GM21367 (cell line): Measurements from ENCODE around the gene USP17L17.
"Not testable (repeated sequence)": the region's sequence is repeated elsewhere in the genome, so short reads cannot be mapped to it uniquely, and the experiment has no call there.

ENCODE experiments used
- ATAC-seq: cut with Tn5 transposase; IDR thresholded peaks from one replicate; pipeline ENCODE4 v1.9.1; 2021; ENCODE audit not compliant: unreplicated experiment

USP17L17 gene, protein sequence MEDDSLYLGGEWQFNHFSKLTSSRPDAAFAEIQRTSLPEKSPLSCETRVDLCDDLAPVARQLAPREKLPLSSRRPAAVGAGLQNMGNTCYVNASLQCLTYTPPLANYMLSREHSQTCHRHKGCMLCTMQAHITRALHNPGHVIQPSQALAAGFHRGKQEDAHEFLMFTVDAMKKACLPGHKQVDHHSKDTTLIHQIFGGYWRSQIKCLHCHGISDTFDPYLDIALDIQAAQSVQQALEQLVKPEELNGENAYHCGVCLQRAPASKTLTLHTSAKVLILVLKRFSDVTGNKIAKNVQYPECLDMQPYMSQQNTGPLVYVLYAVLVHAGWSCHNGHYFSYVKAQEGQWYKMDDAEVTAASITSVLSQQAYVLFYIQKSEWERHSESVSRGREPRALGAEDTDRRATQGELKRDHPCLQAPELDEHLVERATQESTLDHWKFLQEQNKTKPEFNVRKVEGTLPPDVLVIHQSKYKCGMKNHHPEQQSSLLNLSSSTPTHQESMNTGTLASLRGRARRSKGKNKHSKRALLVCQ

DNA sequence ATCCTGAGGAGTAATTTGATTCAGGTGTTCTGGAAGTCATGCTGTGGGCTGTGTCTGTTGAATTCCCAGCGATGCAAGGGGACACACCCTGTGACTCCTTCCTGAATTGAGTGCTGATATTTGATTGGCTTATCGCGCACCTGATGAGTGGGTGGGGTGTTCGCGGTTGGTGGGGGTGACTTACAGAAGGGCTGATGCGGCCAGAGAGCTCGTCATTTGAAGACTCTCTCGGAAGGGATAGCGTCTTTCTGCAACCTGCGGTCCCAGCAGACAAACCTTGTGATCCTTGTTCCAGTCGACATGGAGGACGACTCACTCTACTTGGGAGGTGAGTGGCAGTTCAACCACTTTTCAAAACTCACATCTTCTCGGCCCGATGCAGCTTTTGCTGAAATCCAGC is at the start of gene USP17L17:
Gene USP17L17, plus strand, starts transcription at position 301 of the 400 bp plus-strand sequence. Its CDS starts 0 bp downstream, at position 301.
- not testable (repeated sequence) for ATAC-seq

DNA sequence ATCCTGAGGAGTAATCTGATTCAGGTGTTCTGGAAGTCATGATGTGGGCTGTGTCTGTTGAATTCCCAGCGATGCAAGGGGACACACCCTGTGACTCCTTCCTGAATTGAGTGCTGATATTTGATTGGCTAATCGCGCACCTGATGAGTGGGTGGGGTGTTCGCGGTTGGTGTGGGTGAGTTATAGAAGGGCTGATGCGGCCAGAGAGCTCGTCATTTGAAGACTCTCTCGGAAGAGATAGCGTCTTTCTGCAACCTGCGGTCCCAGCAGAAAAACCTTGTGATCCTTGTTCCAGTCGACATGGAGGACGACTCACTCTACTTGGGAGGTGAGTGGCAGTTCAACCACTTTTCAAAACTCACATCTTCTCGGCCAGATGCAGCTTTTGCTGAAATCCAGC is 33.3 kb upstream of the USP17L17 start, which contains the start of gene USP17L10:
Gene USP17L10, plus strand, starts transcription at position 301 of the 400 bp plus-strand sequence. Its CDS starts 0 bp downstream, at position 301.
- not testable (repeated sequence) for ATAC-seq

DNA sequence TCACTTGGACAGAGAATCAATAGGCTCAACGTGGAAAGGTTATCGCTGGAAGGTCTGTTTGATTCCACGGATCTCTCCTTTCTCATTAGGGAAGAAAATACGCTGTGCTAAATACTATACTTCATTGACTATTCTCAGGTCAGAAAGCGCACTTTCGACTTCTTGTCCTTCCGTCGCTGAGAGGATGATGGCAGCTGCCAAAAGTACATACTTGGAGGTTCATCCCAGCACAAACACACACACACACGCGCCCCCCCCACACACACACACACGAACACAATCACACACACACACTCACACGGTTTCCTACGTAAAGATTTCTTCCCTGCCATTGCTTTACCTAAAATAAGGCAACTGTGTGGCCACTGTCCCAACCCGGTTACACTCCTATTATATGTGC is 29.0 kb upstream of the USP17L17 start:
- not testable (repeated sequence) for ATAC-seq

DNA sequence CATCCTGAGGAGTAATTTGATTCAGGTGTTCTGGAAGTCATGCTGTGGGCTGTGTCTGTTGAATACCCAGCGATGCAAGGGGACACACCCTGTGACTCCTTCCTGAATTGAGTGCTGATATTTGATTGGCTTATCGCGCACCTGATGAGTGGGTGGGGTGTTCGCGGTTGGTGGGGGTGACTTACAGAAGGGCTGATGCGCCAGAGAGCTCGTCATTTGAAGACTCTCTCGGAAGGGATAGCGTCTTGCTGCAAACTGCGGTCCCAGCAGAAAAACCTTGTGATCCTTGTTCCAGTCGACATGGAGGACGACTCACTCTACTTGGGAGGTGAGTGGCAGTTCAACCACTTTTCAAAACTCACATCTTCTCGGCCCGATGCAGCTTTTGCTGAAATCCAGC is 28.6 kb upstream of the USP17L17 start, which contains the start of gene USP17L11:
Gene USP17L11, plus strand, starts transcription at position 301 of the 400 bp plus-strand sequence. Its CDS starts 0 bp downstream, at position 301.
- ATAC-seq: not testable (repeated sequence)

DNA sequence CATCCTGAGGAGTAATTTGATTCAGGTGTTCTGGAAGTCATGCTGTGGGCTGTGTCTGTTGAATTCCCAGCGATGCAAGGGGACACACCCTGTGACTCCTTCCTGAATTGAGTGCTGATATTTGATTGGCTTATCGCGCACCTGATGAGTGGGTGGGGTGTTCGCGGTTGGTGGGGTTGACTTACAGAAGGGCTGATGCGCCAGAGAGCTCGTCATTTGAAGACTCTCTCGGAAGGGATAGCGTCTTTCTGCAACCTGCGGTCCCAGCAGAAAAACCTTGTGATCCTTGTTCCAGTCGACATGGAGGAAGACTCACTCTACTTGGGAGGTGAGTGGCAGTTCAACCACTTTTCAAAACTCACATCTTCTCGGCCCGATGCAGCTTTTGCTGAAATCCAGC is 23.8 kb upstream of the USP17L17 start, which contains the start of gene USP17L12:
Gene USP17L12, plus strand, starts transcription at position 301 of the 400 bp plus-strand sequence. Its CDS starts 0 bp downstream, at position 301.
- not testable (repeated sequence) for ATAC-seq

DNA sequence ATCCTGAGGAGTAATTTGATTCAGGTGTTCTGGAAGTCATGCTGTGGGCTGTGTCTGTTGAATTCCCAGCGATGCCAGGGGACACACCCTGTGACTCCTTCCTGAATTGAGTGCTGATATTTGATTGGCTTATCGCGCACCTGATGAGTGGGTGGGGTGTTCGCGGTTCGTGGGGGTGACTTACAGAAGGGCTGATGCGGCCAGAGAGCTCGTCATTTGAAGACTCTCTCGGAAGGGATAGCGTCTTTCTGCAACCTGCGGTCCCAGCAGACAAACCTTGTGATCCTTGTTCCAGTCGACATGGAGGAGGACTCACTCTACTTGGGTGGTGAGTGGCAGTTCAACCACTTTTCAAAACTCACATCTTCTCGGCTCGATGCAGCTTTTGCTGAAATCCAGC is 19.1 kb upstream of the USP17L17 start, which contains the start of gene USP17L13:
Gene USP17L13, plus strand, starts transcription at position 301 of the 400 bp plus-strand sequence. Its CDS starts 0 bp downstream, at position 301.
- not testable (repeated sequence) for ATAC-seq

DNA sequence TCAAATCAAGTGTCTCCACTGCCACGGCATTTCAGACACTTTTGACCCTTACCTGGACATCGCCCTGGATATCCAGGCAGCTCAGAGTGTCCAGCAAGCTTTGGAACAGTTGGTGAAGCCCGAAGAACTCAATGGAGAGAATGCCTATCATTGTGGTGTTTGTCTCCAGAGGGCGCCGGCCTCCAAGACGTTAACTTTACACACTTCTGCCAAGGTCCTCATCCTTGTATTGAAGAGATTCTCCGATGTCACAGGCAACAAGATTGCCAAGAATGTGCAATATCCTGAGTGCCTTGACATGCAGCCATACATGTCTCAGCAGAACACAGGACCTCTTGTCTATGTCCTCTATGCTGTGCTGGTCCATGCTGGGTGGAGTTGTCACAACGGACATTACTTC is 13.4 kb upstream of the USP17L17 start:
- not testable (repeated sequence) for ATAC-seq

DNA sequence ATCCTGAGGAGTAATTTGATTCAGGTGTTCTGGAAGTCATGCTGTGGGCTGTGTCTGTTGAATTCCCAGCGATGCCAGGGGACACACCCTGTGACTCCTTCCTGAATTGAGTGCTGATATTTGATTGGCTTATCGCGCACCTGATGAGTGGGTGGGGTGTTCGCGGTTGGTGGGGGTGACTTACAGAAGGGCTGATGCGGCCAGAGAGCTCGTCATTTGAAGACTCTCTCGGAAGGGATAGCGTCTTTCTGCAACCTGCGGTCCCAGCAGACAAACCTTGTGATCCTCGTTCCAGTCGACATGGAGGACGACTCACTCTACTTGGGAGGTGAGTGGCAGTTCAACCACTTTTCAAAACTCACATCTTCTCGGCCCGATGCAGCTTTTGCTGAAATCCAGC is 9.6 kb upstream of the USP17L17 start, which contains the start of gene USP17L15:
Gene USP17L15, plus strand, starts transcription at position 301 of the 400 bp plus-strand sequence. Its CDS starts 0 bp downstream, at position 301.
- ATAC-seq: not testable (repeated sequence)

DNA sequence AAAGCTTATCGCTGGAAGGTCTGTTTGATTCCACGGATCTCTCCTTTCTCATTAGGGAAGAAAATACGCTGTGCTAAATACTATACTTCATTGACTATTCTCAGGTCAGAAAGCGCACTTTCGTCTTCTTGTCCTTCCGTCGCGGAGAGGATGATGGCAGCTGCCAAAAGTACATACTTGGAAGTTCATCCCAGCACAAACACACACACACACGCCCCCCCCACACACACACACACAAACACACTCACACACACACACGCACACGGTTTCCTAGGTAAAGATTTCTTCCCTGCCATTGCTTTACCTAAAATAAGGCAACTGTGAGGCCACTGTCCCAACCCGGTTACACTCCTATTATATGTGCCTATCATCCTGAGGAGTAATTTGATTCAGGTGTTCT is 5.2 kb upstream of the USP17L17 start:
- ATAC-seq: not testable (repeated sequence)

DNA sequence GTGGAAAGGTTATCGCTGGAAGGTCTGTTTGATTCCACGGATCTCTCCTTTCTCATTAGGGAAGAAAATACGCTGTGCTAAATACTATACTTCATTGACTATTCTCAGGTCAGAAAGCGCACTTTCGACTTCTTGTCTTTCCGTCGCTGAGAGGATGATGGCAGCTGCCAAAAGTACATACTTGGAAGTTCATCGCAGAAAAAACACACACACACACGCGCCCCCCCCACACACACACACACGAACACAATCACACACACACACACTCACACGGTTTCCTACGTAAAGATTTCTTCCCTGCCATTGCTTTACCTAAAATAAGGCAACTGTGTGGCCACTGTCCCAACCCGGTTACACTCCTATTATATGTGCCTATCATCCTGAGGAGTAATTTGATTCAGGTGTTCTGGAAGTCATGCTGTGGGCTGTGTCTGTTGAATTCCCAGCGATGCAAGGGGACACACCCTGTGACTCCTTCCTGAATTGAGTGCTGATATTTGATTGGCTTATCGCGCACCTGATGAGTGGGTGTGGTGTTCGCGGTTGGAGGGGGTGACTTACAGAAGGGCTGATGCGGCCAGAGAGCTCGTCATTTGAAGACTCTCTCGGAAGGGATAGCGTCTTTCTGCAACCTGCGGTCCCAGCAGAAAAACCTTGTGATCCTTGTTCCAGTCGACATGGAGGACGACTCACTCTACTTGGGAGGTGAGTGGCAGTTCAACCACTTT is 4.4 kb downstream of the USP17L17 start, which contains the start of gene USP17L18:
Gene USP17L18, plus strand, starts transcription at position 678 of the 728 bp plus-strand sequence. Its CDS starts 0 bp downstream, at position 678.
- not testable (repeated sequence) for ATAC-seq

DNA sequence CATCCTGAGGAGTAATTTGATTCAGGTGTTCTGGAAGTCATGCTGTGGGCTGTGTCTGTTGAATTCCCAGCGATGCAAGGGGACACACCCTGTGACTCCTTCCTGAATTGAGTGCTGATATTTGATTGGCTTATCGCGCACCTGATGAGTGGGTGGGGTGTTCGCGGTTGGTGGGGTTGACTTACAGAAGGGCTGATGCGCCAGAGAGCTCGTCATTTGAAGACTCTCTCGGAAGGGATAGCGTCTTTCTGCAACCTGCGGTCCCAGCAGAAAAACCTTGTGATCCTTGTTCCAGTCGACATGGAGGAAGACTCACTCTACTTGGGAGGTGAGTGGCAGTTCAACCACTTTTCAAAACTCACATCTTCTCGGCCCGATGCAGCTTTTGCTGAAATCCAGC is 9.4 kb downstream of the USP17L17 start, which contains the start of gene USP17L19:
Gene USP17L19, plus strand, starts transcription at position 301 of the 400 bp plus-strand sequence. Its CDS starts 0 bp downstream, at position 301.
- not testable (repeated sequence) for ATAC-seq

DNA sequence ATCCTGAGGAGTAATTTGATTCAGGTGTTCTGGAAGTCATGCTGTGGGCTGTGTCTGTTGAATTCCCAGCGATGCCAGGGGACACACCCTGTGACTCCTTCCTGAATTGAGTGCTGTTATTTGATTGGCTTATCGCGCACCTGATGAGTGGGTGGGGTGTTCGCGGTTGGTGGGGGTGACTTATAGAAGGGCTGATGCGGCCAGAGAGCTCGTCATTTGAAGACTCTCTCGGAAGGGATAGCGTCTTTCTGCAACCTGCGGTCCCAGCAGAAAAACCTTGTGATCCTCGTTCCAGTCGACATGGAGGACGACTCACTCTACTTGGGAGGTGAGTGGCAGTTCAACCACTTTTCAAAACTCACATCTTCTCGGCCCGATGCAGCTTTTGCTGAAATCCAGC is 14.1 kb downstream of the USP17L17 start, which contains the start of gene USP17L20:
Gene USP17L20, plus strand, starts transcription at position 301 of the 400 bp plus-strand sequence. Its CDS starts 0 bp downstream, at position 301.
- ATAC-seq: not testable (repeated sequence)

DNA sequence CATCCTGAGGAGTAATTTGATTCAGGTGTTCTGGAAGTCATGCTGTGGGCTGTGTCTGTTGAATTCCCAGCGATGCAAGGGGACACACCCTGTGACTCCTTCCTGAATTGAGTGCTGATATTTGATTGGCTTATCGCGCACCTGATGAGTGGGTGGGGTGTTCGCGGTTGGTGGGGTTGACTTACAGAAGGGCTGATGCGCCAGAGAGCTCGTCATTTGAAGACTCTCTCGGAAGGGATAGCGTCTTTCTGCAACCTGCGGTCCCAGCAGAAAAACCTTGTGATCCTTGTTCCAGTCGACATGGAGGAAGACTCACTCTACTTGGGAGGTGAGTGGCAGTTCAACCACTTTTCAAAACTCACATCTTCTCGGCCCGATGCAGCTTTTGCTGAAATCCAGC is 18.9 kb downstream of the USP17L17 start, which contains the start of gene USP17L21:
Gene USP17L21, plus strand, starts transcription at position 301 of the 400 bp plus-strand sequence. Its CDS starts 0 bp downstream, at position 301.
- ATAC-seq: not testable (repeated sequence)

DNA sequence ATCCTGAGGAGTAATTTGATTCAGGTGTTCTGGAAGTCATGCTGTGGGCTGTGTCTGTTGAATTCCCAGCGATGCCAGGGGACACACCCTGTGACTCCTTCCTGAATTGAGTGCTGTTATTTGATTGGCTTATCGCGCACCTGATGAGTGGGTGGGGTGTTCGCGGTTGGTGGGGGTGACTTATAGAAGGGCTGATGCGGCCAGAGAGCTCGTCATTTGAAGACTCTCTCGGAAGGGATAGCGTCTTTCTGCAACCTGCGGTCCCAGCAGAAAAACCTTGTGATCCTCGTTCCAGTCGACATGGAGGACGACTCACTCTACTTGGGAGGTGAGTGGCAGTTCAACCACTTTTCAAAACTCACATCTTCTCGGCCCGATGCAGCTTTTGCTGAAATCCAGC is 23.6 kb downstream of the USP17L17 start, which contains the start of gene USP17L22:
Gene USP17L22, plus strand, starts transcription at position 301 of the 400 bp plus-strand sequence. Its CDS starts 0 bp downstream, at position 301.
- ATAC-seq: not testable (repeated sequence)

DNA sequence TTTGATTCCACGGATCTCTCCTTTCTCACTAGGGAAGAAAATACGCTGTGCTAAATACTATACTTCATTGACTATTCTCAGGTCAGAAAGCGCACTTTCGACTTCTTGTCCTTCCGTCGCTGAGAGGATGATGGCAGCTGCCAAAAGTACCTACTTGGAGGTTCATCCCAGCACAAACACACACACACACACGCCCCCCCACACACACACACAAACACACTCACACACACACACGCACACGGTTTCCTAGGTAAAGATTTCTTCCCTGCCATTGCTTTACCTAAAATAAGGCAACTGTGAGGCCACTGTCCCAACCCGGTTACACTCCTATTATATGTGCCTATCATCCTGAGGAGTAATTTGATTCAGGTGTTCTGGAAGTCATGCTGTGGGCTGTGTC is 28.0 kb downstream of the USP17L17 start:
- ATAC-seq: not testable (repeated sequence)
